ENCODE measurements around the gene EFCAB6. TPM values are rescaled to one million over a fixed set of nuclear protein-coding genes. Genes with fewer than 3 reads are reported as not detected.

Gene EFCAB6
- total RNA-seq, 2 donors from 2014 or later = 1.7 to 2.0 TPM

DNA sequence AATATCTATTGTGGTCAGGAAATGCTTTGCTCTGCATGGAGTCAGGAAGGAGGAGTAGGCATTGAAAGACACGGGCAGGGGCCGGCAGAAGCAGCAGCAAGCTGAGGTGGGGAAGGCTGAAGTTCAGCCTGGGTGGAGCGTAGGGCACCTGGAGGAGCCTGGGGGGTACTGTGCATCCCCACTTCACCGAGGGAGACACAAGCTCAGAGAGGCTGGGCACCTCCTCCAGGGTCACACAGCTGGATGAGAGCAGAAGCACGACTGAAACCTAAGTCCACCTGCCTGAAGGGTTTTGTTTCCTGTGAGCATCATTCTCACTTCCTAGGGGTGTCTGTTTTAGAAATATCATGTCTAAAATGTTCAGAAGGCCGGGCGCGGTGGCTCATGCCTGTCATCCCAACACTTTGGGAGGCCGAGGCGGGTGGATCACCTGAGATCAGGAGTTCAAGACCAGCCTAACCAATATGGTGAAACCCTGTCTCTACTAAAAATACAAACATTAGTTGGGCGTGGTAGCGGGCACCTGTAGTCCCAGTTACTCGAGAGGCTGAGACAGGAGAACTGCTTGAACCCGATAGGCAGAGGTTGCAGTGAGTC, 262.0 kb downstream of the EFCAB6 start:
- no peak for DNase-seq (ENCODE audit: low spot score)

DNA sequence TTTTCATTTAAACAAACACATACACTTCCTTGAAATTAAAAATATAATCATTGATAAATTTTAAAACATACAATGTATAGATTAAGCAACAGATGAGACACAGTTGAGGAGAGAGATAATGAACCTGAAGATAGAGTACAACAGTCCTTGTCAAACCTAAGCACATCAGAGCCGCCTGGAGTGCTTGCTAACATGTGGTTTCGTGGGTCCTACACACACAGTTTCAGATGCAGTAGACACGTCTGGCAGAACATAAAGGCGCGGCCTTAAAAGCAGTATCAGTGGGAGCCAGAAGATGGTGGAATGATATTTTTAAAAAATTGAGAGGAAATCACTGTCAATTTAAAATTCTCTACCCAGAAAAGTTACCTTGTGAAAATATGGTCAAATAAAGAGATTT, 265.9 kb downstream of the EFCAB6 start:
- no peak for DNase-seq (ENCODE audit: low spot score)
- intact Hi-C loops (cut with DNase I) = no loop called here

More for the DNA sequence above, 262.0 kb downstream of the EFCAB6 start:
- intact Hi-C loops (cut with DNase I) = no loop called here

DNA sequence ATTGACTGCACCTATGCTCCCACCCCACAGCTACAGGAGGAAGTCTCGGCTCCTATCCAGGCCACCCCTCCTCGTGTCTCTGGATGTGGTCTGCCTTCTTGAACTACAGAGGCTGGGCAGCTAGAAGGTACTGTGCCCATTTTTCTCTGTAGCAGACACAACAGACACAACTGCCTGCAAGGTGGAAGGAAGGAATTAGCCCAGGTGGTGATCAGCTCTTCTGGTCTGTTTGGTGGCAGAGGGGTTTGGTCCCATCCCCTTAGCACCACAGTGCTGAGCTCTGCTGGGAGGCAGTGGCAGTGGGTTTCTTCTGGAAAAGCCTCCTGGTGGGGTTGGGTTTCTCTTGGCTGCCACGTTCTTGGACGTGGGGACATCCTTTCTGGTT, 267.8 kb downstream of the EFCAB6 start:
- intact Hi-C loops (cut with DNase I) = no loop called here
- peak; percentile 35 for DNase-seq (ENCODE audit: low spot score)

DNA sequence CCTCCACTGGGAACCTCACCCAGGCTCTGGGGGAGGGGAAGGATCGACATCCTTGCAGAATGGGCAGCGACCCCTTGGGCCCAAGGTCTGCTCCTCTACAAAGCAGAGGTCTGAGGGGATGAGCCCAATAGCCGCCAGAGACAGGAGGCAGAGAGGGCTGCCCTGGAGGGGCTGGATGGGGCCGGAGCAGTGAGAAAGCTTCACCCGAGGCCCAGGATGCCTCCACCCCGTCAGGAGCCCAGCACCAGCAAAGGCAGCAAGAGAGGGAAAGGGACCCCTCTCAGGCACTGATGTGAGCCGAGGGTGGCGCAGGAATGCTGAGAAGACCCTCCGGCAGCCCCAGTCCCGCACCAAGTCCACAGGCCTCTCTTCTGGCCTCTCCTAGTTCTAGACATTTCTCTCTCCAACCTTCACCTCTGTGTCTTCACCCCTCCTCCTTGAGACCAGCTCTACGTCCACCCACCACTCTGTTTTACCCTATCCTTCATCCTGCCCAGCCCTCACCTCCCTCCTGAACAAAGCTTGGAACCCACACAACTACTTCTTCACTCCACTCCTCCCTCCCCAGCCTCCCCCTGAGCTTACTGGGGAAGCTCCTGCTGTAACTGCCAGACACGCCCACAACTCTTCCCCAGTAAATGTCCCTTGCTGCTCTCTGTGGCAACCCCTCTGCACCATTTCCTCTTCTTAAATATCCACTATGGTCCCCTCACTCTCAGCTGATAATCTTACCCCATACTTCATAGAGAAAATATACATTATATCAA, 268.4 kb downstream of the EFCAB6 start:
- intact Hi-C loops (cut with DNase I) = no loop called here
- DNase-seq (ENCODE audit: low spot score) = peak; percentile 68

DNA sequence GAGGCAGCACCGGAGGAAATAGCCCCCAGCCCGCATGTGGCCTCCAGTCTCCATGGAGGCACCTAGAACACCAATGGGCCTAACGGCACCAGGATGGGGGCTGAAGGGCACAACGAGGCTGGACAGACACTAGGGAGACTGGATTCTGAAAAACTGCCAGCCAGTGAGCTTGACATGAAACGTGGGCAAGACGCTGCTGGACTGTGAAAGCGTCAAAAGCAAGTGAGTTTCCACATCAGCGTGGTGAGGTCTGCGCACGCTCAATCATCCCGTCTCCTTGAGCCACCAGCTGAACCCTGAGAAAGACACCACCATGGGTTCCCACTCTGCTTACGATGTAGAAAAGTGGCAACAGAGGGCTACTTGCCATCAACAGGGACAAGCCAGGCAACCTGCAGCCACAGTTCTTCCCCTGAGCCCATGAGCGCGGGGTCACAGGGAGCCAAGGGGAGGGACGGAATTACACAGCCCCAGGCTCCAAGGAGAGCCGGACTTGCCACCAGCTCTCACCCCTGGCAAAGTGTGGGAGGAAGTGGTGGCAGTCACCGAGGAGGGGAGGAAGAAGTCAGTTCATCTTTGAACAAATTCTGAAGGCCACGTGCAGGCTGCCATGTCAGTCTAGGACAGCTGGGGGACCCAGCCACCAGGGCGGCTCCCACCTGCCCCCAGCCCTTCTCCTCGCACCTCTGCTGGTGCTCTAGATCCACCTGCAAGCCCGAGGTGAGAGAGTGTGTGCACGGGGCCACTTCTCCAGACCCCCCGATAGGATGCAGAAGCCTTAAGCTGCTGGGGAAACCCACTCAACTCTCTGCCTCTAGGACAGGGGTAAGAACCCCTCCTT, 269.2 kb downstream of the EFCAB6 start:
- intact Hi-C loops (cut with DNase I) = no loop called here
- peak; percentile 60 for DNase-seq (ENCODE audit: low spot score)

DNA sequence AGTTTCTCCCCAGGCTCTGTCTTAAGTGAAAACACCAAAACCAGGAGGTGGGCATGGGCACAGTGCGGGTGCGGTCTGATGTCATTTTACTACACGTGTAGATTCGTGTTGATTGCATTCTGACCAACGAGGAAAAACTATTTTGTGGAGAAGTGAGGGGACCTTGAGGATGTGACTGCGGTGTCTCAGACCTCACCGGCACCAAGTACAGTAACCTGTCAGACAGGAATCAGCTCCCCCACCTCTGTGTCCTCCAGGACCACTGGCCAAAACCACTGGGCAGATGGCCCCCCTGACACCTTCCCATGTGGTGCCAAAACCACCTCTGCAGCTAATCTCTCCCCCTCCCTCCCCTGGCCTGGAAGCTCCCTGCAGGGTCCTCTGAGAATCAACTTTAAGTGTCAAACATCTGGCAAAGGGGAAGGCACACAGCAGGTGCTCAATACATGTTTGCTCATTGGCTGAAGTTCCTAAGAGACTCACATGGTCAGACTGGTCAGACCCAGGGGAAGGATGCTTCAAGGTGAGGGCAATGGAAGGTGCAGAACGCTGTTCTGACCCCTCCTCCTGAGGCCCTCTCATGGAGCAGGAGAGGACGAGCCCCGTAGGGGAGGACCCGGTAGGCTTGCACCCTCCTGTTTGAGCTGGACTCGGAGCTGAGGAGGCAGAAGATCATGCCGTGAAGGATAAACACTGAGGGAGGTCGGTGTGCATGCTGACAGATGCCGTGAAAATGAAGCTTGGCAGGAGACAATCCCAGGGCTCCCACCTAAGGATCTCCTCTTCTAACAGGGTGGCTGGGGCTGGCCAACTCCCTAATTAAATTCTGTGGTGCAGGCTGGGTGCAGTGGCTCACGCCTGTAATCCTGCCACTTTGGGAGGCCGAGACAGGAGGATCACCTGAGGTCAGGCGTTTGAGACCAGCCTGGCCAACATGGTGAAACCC, 270.4 kb downstream of the EFCAB6 start:
- no peak for DNase-seq (ENCODE audit: low spot score)
- intact Hi-C loops (cut with DNase I) = no loop called here

DNA sequence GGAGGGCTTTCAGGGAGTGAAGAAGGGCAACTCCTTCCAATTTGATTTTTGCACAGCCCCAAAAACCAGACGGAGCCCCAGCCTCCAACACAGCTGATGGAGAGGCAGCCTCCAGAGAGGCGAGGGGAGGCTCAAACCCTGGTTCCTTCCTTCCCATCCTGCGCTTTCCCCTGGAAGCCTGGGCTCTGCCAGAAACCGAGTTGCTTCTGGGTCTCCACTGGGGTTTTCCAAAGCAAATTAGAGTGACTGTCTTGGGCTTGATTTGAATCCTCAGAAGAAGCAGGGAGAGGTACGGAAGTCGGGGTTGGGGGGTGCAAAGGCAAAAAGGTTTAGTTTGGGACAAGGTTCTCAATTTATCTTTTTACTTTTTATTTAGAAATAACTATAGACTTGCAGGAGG, 271.1 kb downstream of the EFCAB6 start:
- intact Hi-C loops (cut with DNase I) = no loop called here
- no peak for DNase-seq (ENCODE audit: low spot score)

DNA sequence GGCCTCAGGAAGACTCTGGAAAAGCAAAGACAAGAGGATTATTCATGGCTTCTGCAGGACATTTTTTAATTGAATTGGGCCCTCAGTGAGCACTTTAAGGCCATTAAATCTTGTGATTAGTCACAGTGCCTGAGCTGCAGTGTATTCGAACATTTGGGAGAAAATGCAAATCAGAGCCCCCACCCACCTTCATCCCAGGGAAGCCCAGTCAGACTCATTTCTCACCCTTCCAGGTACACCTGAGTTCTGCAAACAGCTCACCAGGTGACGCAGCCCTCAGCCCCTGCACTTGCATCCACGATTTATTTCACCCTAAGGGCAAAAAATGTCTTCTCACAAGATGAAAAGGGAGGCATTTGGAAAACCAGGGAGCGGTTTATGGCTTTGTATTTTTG, 271.6 kb downstream of the EFCAB6 start:
- intact Hi-C loops (cut with DNase I) = no loop called here

DNA sequence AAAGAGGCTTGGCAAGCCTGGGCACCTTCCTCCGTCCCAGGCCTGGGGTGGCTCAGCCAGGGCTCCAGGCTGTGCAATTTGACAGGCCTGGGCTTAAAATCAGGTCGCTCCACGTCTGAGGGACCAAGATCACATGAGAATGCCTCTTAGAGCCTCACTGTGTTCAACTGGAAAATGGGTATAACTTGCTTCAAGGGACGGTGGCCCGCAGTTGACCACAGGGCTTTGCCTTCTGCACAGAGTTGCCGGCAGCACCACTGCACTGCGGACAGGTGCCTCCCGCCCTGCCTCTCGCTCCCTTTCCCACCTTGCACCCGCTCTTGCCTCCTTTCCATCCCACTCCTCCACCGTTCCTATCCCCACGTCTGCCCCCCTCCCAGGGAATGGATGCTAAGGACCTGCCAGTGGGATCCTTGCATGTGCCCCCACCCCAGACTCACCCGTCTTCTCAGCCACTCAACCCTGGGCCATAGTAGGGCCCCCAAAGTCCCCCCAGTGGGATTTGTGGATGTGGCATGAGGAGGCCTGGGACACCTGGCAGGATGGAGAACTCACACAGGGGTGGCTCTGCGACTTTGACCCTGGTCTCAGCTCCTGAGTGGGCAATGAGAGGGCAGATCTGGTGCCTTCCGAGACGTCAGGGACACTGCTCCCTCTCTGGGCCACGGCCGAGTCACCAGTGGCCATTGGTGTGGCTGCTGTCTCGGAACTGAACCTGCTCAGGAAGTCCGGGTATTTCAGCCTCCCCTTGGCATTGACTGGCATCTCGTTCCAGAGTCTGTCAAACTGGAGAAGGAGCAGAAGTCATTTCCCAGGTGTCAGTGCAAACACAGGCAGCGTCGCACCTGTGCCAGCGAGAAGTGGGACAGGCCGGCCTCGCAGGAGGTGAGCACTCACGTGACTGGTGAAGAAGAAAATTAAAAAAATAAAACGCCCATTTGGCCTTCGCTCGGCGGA, 272.3 kb downstream of the EFCAB6 start:
- DNase-seq (ENCODE audit: low spot score) = no peak
- intact Hi-C loops (cut with DNase I) = loop anchor here in 1 of 2 donors (10.0 kb wide), 1 partner anchor 1355 kb away; no protein-coding TSS in a partner anchor

More for the DNA sequence above, 271.6 kb downstream of the EFCAB6 start:
- peak; percentile 53 for DNase-seq (ENCODE audit: low spot score)

DNA sequence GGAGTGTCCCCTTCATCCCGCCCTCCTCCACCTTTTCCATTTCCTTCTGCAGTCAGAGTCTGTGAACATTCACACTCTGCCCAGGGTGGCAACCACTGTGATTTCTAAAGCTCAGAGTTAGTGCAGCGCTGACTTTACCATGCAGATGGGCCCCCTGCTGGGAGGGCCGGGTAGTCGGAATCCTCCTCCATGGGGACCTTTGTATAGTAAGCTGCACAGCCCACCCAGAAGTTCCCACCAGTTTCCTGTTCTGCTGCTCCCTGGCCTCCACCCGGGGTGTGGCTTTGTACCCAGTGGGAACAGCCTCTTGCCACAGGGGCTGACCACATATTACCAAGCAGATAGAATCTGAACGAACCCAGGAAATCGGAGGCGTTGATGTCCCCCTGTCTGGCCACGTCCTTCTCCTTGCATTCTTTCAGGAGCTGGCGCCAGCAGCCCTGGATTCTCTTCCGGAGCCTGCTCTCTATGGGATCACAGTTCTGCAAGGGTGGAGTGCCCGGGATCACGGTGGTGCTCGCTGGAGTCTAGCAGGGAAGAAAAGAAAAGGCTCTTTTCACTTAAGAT, 275.0 kb downstream of the EFCAB6 start:
- intact Hi-C loops (cut with DNase I) = loop anchor here in 1 of 2 donors (10.0 kb wide), 1 partner anchor 1358 kb away; no protein-coding TSS in a partner anchor
- DNase-seq (ENCODE audit: low spot score) = no peak

DNA sequence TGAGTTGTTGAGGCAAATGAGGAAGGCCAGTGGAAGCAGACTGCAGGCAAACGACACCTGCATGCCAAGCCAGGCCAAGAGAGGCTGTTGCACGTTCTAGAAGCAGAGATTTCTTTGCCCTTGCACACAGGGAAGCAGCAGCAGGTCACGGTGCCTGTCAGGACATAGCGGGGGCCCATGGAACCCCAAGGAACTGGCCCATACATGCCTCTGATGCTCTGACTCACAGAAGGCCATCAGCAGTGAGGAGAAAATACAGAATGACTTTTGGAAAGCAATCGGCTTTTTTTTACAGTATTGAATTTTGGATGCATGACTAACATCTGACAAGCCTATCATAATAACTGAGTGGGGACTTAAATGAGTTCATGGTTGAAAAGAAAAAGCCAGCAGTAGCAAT, 276.4 kb downstream of the EFCAB6 start:
- intact Hi-C loops (cut with DNase I) = loop anchor here in 1 of 2 donors (10.0 kb wide), 1 partner anchor 1359 kb away; no protein-coding TSS in a partner anchor
- peak; percentile 24 for DNase-seq (ENCODE audit: low spot score)

DNA sequence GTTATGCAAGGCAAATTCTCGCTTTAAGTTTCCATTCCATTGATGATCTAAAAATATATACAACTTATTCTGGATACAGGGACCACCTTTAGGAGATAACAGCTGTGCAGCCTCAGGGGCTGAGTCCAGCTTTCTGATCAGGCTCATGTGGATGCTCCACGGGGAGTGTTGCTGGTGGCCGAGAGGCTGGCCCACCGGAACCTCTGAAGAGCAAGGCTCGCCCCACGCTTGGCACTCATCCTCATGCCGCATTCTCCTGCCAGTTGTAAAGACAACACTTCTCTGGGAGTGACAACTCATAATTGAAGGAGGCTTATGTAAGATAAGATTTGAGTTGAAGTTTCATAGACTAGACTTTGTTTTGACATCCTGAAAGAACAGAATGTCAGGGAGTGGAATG, 276.8 kb downstream of the EFCAB6 start:
- peak; percentile 51 for DNase-seq (ENCODE audit: low spot score)
- intact Hi-C loops (cut with DNase I) = loop anchor here in 1 of 2 donors (10.0 kb wide), 1 partner anchor 1359 kb away; no protein-coding TSS in a partner anchor

DNA sequence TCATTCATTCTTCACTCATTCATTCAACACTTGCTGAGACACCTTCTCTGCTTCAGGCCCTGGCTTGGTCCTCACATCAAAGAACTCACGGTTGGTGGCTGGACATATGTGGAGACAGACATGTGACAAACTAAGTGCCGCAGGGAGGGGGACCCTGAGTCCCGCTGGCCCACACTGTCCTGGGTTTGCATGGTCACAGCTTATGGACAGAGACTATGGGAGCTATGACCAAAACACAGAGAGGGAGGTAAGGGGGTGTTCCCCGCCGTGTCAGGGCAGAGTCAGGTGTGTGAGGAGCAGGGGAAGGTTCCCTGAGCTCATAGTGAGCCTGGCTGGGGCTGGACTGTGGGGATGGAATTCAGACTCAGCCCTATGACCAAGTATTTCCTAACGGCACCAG, 277.2 kb downstream of the EFCAB6 start:
- DNase-seq (ENCODE audit: low spot score) = peak; percentile 34
- intact Hi-C loops (cut with DNase I) = loop anchor here in 1 of 2 donors (10.0 kb wide), 1 partner anchor 1360 kb away; no protein-coding TSS in a partner anchor

DNA sequence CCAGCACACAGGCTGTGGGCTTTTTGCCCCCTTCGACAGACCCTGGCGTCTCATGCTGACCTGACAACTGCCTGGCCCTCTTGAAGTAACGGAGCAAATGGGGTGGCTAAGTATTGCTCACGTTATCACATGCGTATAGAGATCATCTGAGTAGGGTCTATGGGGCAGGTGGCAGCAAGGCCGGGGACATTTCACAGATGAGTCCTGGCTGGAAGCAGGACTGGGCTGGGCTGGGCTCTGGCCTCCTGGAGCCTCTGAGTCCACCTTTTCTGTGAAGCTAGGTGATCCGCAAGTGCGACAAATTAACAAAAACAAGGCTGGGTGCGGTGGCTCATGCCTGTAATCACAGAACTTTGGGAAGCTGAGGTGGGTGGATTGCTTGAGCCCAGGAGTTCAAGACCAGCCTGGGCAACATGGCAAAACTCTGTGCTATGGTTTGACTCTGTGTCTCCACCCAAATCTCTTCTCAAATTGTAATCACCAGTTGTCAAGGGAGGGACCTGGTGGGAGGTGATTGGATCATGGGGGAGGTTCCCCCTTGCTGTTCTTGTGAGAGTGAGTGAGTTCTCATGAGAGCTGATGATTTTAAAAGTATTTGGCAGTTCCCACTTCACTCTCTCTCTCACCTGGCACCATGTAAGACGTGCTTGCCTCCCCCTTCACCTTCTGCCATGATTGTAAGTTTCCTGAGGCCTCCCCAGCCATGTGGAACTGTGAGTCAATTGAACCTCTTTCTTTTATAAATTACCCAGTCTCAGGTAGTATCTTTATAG, 278.3 kb downstream of the EFCAB6 start:
- no peak for DNase-seq (ENCODE audit: low spot score)
- intact Hi-C loops (cut with DNase I) = loop anchor here in 1 of 2 donors (10.0 kb wide), 1 partner anchor 1361 kb away; no protein-coding TSS in a partner anchor

DNA sequence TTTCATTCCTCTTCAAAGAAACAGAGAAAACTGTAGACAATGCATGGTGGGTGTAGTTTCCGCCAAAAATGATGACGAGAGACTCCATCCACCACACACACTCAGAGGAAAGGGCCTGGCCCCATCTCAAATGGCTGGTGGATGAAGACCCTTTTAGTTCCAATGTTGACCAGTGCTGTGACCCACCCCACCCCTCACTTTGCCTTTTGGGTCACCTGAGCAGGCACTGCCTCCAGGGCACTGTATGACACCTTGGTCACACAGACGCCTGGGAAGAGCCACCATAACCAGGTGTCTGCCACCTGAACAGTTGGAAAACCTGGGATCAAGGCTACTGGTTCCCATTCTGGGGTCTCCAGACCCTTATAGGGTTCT, 279.0 kb downstream of the EFCAB6 start:
- DNase-seq (ENCODE audit: low spot score) = no peak

More for the DNA sequence above, 279.0 kb downstream of the EFCAB6 start:
- intact Hi-C loops (cut with DNase I) = loop anchor here in 1 of 2 donors (10.0 kb wide), 1 partner anchor 1362 kb away; no protein-coding TSS in a partner anchor
